Measurements from ENCODE around the gene C14orf180.
A peak's percentile ranks its signal among the peaks of the same experiment; 100 is the strongest.

C14orf180 gene

GRCh38 chr14:104551851-104552737, 27.5 kb upstream of the C14orf180 start:
- TF ChIP-seq POLR2AphosphoS5 (IDR thresholded peaks at IDR 0.05; ENCODE audit: low read depth, low read length), result no peak
- no peak for TF ChIP-seq TAF1 (IDR thresholded peaks at IDR 0.05; ENCODE audit: borderline replicate concordance, low read depth, low read length)
- no peak for TF ChIP-seq POLR2A (IDR thresholded peaks at IDR 0.05; ENCODE audit: low read depth, low read length)
- FAIRE-seq (no peak), DNase-seq (ENCODE audit: insufficient read length) (peak; percentile 16)

- TF ChIP-seq TAF1 (IDR thresholded peaks at IDR 0.05; ENCODE audit: borderline replicate concordance, low read depth, low read length), result no peak
- TF ChIP-seq POLR2A (IDR thresholded peaks at IDR 0.05; ENCODE audit: low read depth, low read length), result no peak
- TF ChIP-seq POLR2AphosphoS5 (IDR thresholded peaks at IDR 0.05; ENCODE audit: low read depth, low read length), result no peak
- DNase-seq (ENCODE audit: insufficient read length) (peak; percentile 3), FAIRE-seq (no peak)
Measured at GRCh38 chr14:104552738-104553125, 26.8 kb upstream of the C14orf180 start.

- TF ChIP-seq POLR2A (IDR thresholded peaks at IDR 0.05; ENCODE audit: low read depth, low read length), result no peak
- TF ChIP-seq POLR2AphosphoS5 (IDR thresholded peaks at IDR 0.05; ENCODE audit: low read depth, low read length), result no peak
- TF ChIP-seq TAF1 (IDR thresholded peaks at IDR 0.05; ENCODE audit: borderline replicate concordance, low read depth, low read length), result no peak
- no peak for FAIRE-seq
- peak; percentile 6 for DNase-seq (ENCODE audit: insufficient read length)
Measured at GRCh38 chr14:104553166-104554087, 26.1 kb upstream of the C14orf180 start.

GRCh38 chr14:104554088-104554607, 25.4 kb upstream of the C14orf180 start:
- FAIRE-seq (no peak), DNase-seq (ENCODE audit: insufficient read length) (peak; percentile 16)
- TF ChIP-seq TAF1 (IDR thresholded peaks at IDR 0.05; ENCODE audit: borderline replicate concordance, low read depth, low read length) (no peak), POLR2AphosphoS5 (IDR thresholded peaks at IDR 0.05; ENCODE audit: low read depth, low read length) (no peak), POLR2A (IDR thresholded peaks at IDR 0.05; ENCODE audit: low read depth, low read length) (no peak)

GRCh38 chr14:104554608-104555429, 24.7 kb upstream of the C14orf180 start:
- no peak for FAIRE-seq
- TF ChIP-seq POLR2A (IDR thresholded peaks at IDR 0.05; ENCODE audit: low read depth, low read length) (no peak), POLR2AphosphoS5 (IDR thresholded peaks at IDR 0.05; ENCODE audit: low read depth, low read length) (no peak), TAF1 (IDR thresholded peaks at IDR 0.05; ENCODE audit: borderline replicate concordance, low read depth, low read length) (no peak)
- DNase-seq (ENCODE audit: insufficient read length), result peak; percentile 20

- no peak for FAIRE-seq
- DNase-seq (ENCODE audit: insufficient read length), result peak; percentile 19
- no peak for TF ChIP-seq POLR2A (IDR thresholded peaks at IDR 0.05; ENCODE audit: low read depth, low read length)
- no peak for TF ChIP-seq TAF1 (IDR thresholded peaks at IDR 0.05; ENCODE audit: borderline replicate concordance, low read depth, low read length)
- TF ChIP-seq POLR2AphosphoS5 (IDR thresholded peaks at IDR 0.05; ENCODE audit: low read depth, low read length), result no peak
Measured at GRCh38 chr14:104555430-104556255, 23.9 kb upstream of the C14orf180 start.

- DNase-seq (ENCODE audit: insufficient read length), result no peak
- FAIRE-seq, result no peak
- TF ChIP-seq POLR2A (IDR thresholded peaks at IDR 0.05; ENCODE audit: low read depth, low read length), result no peak
- TF ChIP-seq POLR2AphosphoS5 (IDR thresholded peaks at IDR 0.05; ENCODE audit: low read depth, low read length), result no peak
- TF ChIP-seq TAF1 (IDR thresholded peaks at IDR 0.05; ENCODE audit: borderline replicate concordance, low read depth, low read length), result no peak
Measured at GRCh38 chr14:104556256-104557021, 23.1 kb upstream of the C14orf180 start.

- TF ChIP-seq POLR2A (IDR thresholded peaks at IDR 0.05; ENCODE audit: low read depth, low read length), result no peak
- no peak for TF ChIP-seq POLR2AphosphoS5 (IDR thresholded peaks at IDR 0.05; ENCODE audit: low read depth, low read length)
- no peak for TF ChIP-seq TAF1 (IDR thresholded peaks at IDR 0.05; ENCODE audit: borderline replicate concordance, low read depth, low read length)
- DNase-seq (ENCODE audit: insufficient read length) (no peak), FAIRE-seq (no peak)
Measured at GRCh38 chr14:104557086-104557485, 22.5 kb upstream of the C14orf180 start.

GRCh38 chr14:104557766-104558165, 21.8 kb upstream of the C14orf180 start:
- FAIRE-seq, result no peak
- no peak for DNase-seq (ENCODE audit: insufficient read length)
- TF ChIP-seq POLR2A (IDR thresholded peaks at IDR 0.05; ENCODE audit: low read depth, low read length) (no peak), TAF1 (IDR thresholded peaks at IDR 0.05; ENCODE audit: borderline replicate concordance, low read depth, low read length) (no peak), POLR2AphosphoS5 (IDR thresholded peaks at IDR 0.05; ENCODE audit: low read depth, low read length) (no peak)
